Endothelial cell (in vitro differentiated cells): Measurements from ENCODE around the gene MYRIP. TPM values are rescaled to one million over a fixed set of nuclear protein-coding genes. Genes with fewer than 3 reads are reported as not detected.

Experiments
- DNase-seq: peaks from one replicate; pipeline ENCODE4 v3.0.0; 2021; ENCODE audit warnings: low spot score
- H3K27ac Mint-ChIP-seq: one replicate; pipeline ENCODE4 v1.8.0; 2021; ENCODE audit warnings: mixed read lengths, inconsistent platforms; ENCODE audit not compliant: unreplicated experiment
- H3K27me3 Mint-ChIP-seq: one replicate; pipeline ENCODE4 v1.8.0; 2021; ENCODE audit warnings: mild to moderate bottlenecking, moderate library complexity, mixed read lengths, inconsistent platforms; ENCODE audit not compliant: unreplicated experiment
- H3K36me3 Mint-ChIP-seq: one replicate; pipeline ENCODE4 v1.8.0; 2021; ENCODE audit warnings: mild to moderate bottlenecking, low read depth, mixed read lengths, inconsistent platforms; ENCODE audit not compliant: unreplicated experiment
- H3K4me1 Mint-ChIP-seq: one replicate; pipeline ENCODE4 v1.8.0; 2021; ENCODE audit warnings: mild to moderate bottlenecking, mixed read lengths, inconsistent platforms; ENCODE audit not compliant: unreplicated experiment
- H3K4me3 Mint-ChIP-seq: one replicate; pipeline ENCODE4 v1.8.0; 2021; ENCODE audit warnings: mild to moderate bottlenecking, mixed read lengths, inconsistent platforms; ENCODE audit not compliant: unreplicated experiment
- H3K9me3 Mint-ChIP-seq: one replicate; pipeline ENCODE4 v1.8.0; 2021; ENCODE audit warnings: mixed read lengths, inconsistent platforms; ENCODE audit not compliant: unreplicated experiment
- total RNA-seq: library from RNA; stranded (reverse); fragmentation: NEBNext Ultra II Directional; extraction: Animal tissue kit (Norgen Biotek cat#: 25700); gene quantifications from one replicate; pipeline ENCODE4 v1.2.1, GENCODE V29; 2021; ENCODE audit not compliant: unreplicated experiment
- TF ChIP-seq, protein P1 (sequence below): fragments of 200-600 bp; sonication (generic); IDR thresholded peaks from one replicate; pipeline ENCODE4 v1.5.0; 2021; ENCODE audit warnings: antibody characterized with exemption; ENCODE audit not compliant: unreplicated experiment

Gene MYRIP
- total RNA-seq, 1 donor from 2014 or later, result 0.49 TPM

GRCh38 chr3:40229386-40229785, 420.0 kb downstream of the MYRIP start:
- Mint-ChIP-seq H3K4me3 (no peak overlapping the region), H3K4me1 (no peaks in the 10 kb centered on the region), H3K36me3 (no peaks in the 10 kb centered on the region), H3K27ac (no peak overlapping the region), H3K9me3 (no peaks in the 10 kb centered on the region), H3K27me3 (no peaks in the 10 kb centered on the region)
- TF ChIP-seq, protein P1, sequence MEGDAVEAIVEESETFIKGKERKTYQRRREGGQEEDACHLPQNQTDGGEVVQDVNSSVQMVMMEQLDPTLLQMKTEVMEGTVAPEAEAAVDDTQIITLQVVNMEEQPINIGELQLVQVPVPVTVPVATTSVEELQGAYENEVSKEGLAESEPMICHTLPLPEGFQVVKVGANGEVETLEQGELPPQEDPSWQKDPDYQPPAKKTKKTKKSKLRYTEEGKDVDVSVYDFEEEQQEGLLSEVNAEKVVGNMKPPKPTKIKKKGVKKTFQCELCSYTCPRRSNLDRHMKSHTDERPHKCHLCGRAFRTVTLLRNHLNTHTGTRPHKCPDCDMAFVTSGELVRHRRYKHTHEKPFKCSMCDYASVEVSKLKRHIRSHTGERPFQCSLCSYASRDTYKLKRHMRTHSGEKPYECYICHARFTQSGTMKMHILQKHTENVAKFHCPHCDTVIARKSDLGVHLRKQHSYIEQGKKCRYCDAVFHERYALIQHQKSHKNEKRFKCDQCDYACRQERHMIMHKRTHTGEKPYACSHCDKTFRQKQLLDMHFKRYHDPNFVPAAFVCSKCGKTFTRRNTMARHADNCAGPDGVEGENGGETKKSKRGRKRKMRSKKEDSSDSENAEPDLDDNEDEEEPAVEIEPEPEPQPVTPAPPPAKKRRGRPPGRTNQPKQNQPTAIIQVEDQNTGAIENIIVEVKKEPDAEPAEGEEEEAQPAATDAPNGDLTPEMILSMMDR, result no peak
- DNase-seq, result no peak

- TF ChIP-seq, protein P1, result no peak
- H3K4me1 Mint-ChIP-seq, result no peaks in the 10 kb centered on the region
These were observed 420.6 kb downstream of the MYRIP start for GRCh38 chr3:40229963-40230362.

DNA sequence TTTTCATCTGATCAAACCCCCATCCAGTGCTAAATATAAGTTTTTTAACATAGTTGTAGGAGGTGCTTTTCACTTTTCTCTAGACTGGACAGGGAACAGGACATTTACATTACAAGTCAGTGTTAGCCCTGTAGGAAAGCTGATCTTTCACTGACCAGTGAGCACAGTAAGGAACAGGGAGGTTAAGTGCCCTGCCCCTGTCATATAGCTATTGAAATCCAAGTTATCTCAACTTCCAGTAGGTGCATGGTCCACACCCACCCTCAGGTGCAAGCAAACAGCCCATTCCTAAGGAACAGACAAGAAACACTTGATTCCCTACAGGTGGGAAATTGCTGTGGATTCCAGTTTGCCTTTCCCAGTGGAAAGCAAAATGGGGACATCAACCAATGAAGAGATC, 421.0 kb downstream of the MYRIP start:
- TF ChIP-seq, protein P1, result no peak
- Mint-ChIP-seq H3K36me3 (no peaks in the 10 kb centered on the region), H3K27me3 (no peaks in the 10 kb centered on the region), H3K4me3 (no peak overlapping the region), H3K9me3 (no peaks in the 10 kb centered on the region), H3K27ac (no peak overlapping the region), H3K4me1 (no peaks in the 10 kb centered on the region)
- DNase-seq, result no peak

More at GRCh38 chr3:40229963-40230362, 420.6 kb downstream of the MYRIP start:
- Mint-ChIP-seq H3K4me3 (no peak overlapping the region), H3K27me3 (no peaks in the 10 kb centered on the region), H3K9me3 (no peaks in the 10 kb centered on the region), H3K36me3 (no peaks in the 10 kb centered on the region), H3K27ac (no peak overlapping the region)
- no peak for DNase-seq

DNA sequence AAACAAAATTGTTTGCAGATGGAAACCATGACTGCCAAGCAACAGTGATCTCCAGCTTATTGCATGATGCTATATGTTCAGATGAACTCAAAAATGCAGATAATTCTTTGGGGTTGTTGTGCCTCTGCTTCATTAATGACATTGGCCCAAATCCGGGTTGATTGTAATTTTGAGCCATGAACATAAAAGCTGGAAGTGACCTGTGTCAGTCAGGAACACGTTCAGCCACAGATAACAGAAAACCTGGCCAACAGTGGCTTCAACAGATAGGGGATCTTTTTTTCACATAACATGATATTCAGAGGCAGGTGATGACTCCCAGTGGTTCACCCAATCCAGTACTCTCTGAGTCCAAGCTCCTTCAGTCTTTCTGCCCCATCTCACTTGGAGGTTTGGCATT, 423.2 kb downstream of the MYRIP start:
- no peaks in the 10 kb centered on the region for H3K4me1 Mint-ChIP-seq
- DNase-seq, result no peak

GRCh38 chr3:40237159-40237558, 427.8 kb downstream of the MYRIP start:
- no peaks in the 10 kb centered on the region for H3K36me3 Mint-ChIP-seq
- no peaks in the 10 kb centered on the region for H3K27me3 Mint-ChIP-seq
- H3K4me3 Mint-ChIP-seq, result no peak overlapping the region
- no peaks in the 10 kb centered on the region for H3K4me1 Mint-ChIP-seq
- TF ChIP-seq, protein P1, result no peak
- no peak for DNase-seq
- no peaks in the 10 kb centered on the region for H3K9me3 Mint-ChIP-seq
- H3K27ac Mint-ChIP-seq, result no peak overlapping the region

More for the DNA sequence above, 423.2 kb downstream of the MYRIP start:
- TF ChIP-seq, protein P1, result no peak
- no peak overlapping the region for H3K27ac Mint-ChIP-seq
- no peaks in the 10 kb centered on the region for H3K36me3 Mint-ChIP-seq
- no peaks in the 10 kb centered on the region for H3K27me3 Mint-ChIP-seq
- H3K9me3 Mint-ChIP-seq, result no peaks in the 10 kb centered on the region
- no peak overlapping the region for H3K4me3 Mint-ChIP-seq
